ENCODE results near the gene ZNF428.
"Not testable (repeated sequence)": the region's sequence is repeated elsewhere in the genome, so short reads cannot be mapped to it uniquely, and the experiment has no call there.

Gene ZNF428

GRCh38 chr19:43595605-43595998, 23.8 kb downstream of the ZNF428 start:
- Histone ChIP-seq H3K9me3 (ENCODE audit: control insufficient read depth in 2 of 2, low read length in 2 of 2) (no peaks in the 10 kb centered on the region), H3K27me3 (ENCODE audit: control insufficient read depth in 2 of 2, insufficient read depth in 2 of 2, low read length in 2 of 2) (no peaks in the 10 kb centered on the region), H3K4me3 (ENCODE audit: low read length in 2 of 2) (peak overlapping the region; percentile 77 to 98), H3K4me1 (ENCODE audit: control insufficient read depth in 2 of 2, insufficient read depth in 2 of 2, low read length in 2 of 2) (peaks cover 22 to 30% of the 10 kb centered on the region in 2 donors), H3K36me3 (ENCODE audit: control insufficient read depth in 2 of 2, insufficient read depth in 2 of 2, low read length in 2 of 2) (peaks cover 11 to 31% of the 10 kb centered on the region in 2 donors), H3K9ac (ENCODE audit: low read depth in 1 of 2, low read length in 2 of 2) (peak overlapping the region; percentile 82 to 92), H3K27ac (ENCODE audit: low read depth in 2 of 2, low read length in 2 of 2) (peak overlapping the region; percentile 82 to 98)

- Histone ChIP-seq H3K27ac (ENCODE audit: low read depth in 2 of 2, low read length in 2 of 2) (peak overlapping the region; percentile 82 to 98), H3K9me3 (ENCODE audit: control insufficient read depth in 2 of 2, low read length in 2 of 2) (no peaks in the 10 kb centered on the region), H3K4me1 (ENCODE audit: control insufficient read depth in 2 of 2, insufficient read depth in 2 of 2, low read length in 2 of 2) (peaks cover 22 to 30% of the 10 kb centered on the region in 2 donors), H3K4me3 (ENCODE audit: low read length in 2 of 2) (peak overlapping the region; percentile 77 to 98), H3K9ac (ENCODE audit: low read depth in 1 of 2, low read length in 2 of 2) (peak overlapping the region; percentile 82 to 92), H3K27me3 (ENCODE audit: control insufficient read depth in 2 of 2, insufficient read depth in 2 of 2, low read length in 2 of 2) (no peaks in the 10 kb centered on the region), H3K36me3 (ENCODE audit: control insufficient read depth in 2 of 2, insufficient read depth in 2 of 2, low read length in 2 of 2) (peaks cover 8 to 33% of the 10 kb centered on the region in 2 donors)
Observed at GRCh38 chr19:43594710-43595604, 24.5 kb downstream of the ZNF428 start.

- peaks cover 3 to 27% of the 10 kb centered on the region in 2 donors for H3K36me3 ChIP-seq (ENCODE audit: control insufficient read depth in 2 of 2, insufficient read depth in 2 of 2, low read length in 2 of 2)
Observed at GRCh38 chr19:43594081-43594697, 25.2 kb downstream of the ZNF428 start.

GRCh38 chr19:43592800-43593350, 26.6 kb downstream of the ZNF428 start:
- H3K27ac ChIP-seq (ENCODE audit: low read depth in 2 of 2, low read length in 2 of 2), result no peak overlapping the region
- no peak overlapping the region for H3K4me3 ChIP-seq (ENCODE audit: low read length in 2 of 2)
- no peak overlapping the region for H3K9ac ChIP-seq (ENCODE audit: low read depth in 1 of 2, low read length in 2 of 2)
- no peaks in the 10 kb centered on the region for H3K9me3 ChIP-seq (ENCODE audit: control insufficient read depth in 2 of 2, low read length in 2 of 2)
- peaks cover 0 to 24% of the 10 kb centered on the region in 2 donors for H3K36me3 ChIP-seq (ENCODE audit: control insufficient read depth in 2 of 2, insufficient read depth in 2 of 2, low read length in 2 of 2)
- H3K4me1 ChIP-seq (ENCODE audit: control insufficient read depth in 2 of 2, insufficient read depth in 2 of 2, low read length in 2 of 2), result peaks cover 22 to 29% of the 10 kb centered on the region in 2 donors
- no peaks in the 10 kb centered on the region for H3K27me3 ChIP-seq (ENCODE audit: control insufficient read depth in 2 of 2, insufficient read depth in 2 of 2, low read length in 2 of 2)

More at GRCh38 chr19:43594081-43594697, 25.2 kb downstream of the ZNF428 start:
- Histone ChIP-seq H3K9ac (ENCODE audit: low read depth in 1 of 2, low read length in 2 of 2) (peak overlapping the region in 1 of 2 donors; percentile 92), H3K9me3 (ENCODE audit: control insufficient read depth in 2 of 2, low read length in 2 of 2) (no peaks in the 10 kb centered on the region), H3K4me1 (ENCODE audit: control insufficient read depth in 2 of 2, insufficient read depth in 2 of 2, low read length in 2 of 2) (peaks cover 22 to 30% of the 10 kb centered on the region in 2 donors), H3K27ac (ENCODE audit: low read depth in 2 of 2, low read length in 2 of 2) (no peak overlapping the region), H3K4me3 (ENCODE audit: low read length in 2 of 2) (peak overlapping the region in 1 of 2 donors; percentile 98), H3K27me3 (ENCODE audit: control insufficient read depth in 2 of 2, insufficient read depth in 2 of 2, low read length in 2 of 2) (no peaks in the 10 kb centered on the region)

- Histone ChIP-seq H3K36me3 (ENCODE audit: control insufficient read depth in 2 of 2, insufficient read depth in 2 of 2, low read length in 2 of 2) (peaks cover 0 to 24% of the 10 kb centered on the region in 2 donors), H3K4me3 (ENCODE audit: low read length in 2 of 2) (no peak overlapping the region)
Observed at GRCh38 chr19:43591904-43592772, 27.3 kb downstream of the ZNF428 start.

GRCh38 chr19:43589678-43590077, 29.8 kb downstream of the ZNF428 start:
- Histone ChIP-seq H3K36me3 (ENCODE audit: control insufficient read depth in 2 of 2, insufficient read depth in 2 of 2, low read length in 2 of 2) (peaks cover 0 to 24% of the 10 kb centered on the region in 2 donors), H3K27me3 (ENCODE audit: control insufficient read depth in 2 of 2, insufficient read depth in 2 of 2, low read length in 2 of 2) (no peaks in the 10 kb centered on the region), H3K9ac (ENCODE audit: low read depth in 1 of 2, low read length in 2 of 2) (no peak overlapping the region), H3K27ac (ENCODE audit: low read depth in 2 of 2, low read length in 2 of 2) (no peak overlapping the region), H3K4me3 (ENCODE audit: low read length in 2 of 2) (no peak overlapping the region), H3K9me3 (ENCODE audit: control insufficient read depth in 2 of 2, low read length in 2 of 2) (no peaks in the 10 kb centered on the region), H3K4me1 (ENCODE audit: control insufficient read depth in 2 of 2, insufficient read depth in 2 of 2, low read length in 2 of 2) (peaks cover 7% of the 10 kb centered on the region in 2 donors)

More at GRCh38 chr19:43591904-43592772, 27.3 kb downstream of the ZNF428 start:
- no peak overlapping the region for H3K9ac ChIP-seq (ENCODE audit: low read depth in 1 of 2, low read length in 2 of 2)
- H3K4me1 ChIP-seq (ENCODE audit: control insufficient read depth in 2 of 2, insufficient read depth in 2 of 2, low read length in 2 of 2), result peaks cover 14 to 22% of the 10 kb centered on the region in 2 donors
- H3K27me3 ChIP-seq (ENCODE audit: control insufficient read depth in 2 of 2, insufficient read depth in 2 of 2, low read length in 2 of 2), result no peaks in the 10 kb centered on the region
- no peak overlapping the region for H3K27ac ChIP-seq (ENCODE audit: low read depth in 2 of 2, low read length in 2 of 2)
- no peaks in the 10 kb centered on the region for H3K9me3 ChIP-seq (ENCODE audit: control insufficient read depth in 2 of 2, low read length in 2 of 2)

GRCh38 chr19:43589277-43589676, 30.2 kb downstream of the ZNF428 start:
- no peak overlapping the region for H3K4me3 ChIP-seq (ENCODE audit: low read length in 2 of 2)
- no peaks in the 10 kb centered on the region for H3K27me3 ChIP-seq (ENCODE audit: control insufficient read depth in 2 of 2, insufficient read depth in 2 of 2, low read length in 2 of 2)
- no peak overlapping the region for H3K27ac ChIP-seq (ENCODE audit: low read depth in 2 of 2, low read length in 2 of 2)
- no peaks in the 10 kb centered on the region for H3K9me3 ChIP-seq (ENCODE audit: control insufficient read depth in 2 of 2, low read length in 2 of 2)
- no peak overlapping the region for H3K9ac ChIP-seq (ENCODE audit: low read depth in 1 of 2, low read length in 2 of 2)
- peaks cover 0 to 24% of the 10 kb centered on the region in 2 donors for H3K36me3 ChIP-seq (ENCODE audit: control insufficient read depth in 2 of 2, insufficient read depth in 2 of 2, low read length in 2 of 2)
- peaks cover 4 to 5% of the 10 kb centered on the region in 2 donors for H3K4me1 ChIP-seq (ENCODE audit: control insufficient read depth in 2 of 2, insufficient read depth in 2 of 2, low read length in 2 of 2)

- not testable (repeated sequence) for H3K36me3 ChIP-seq (ENCODE audit: control insufficient read depth in 2 of 2, insufficient read depth in 2 of 2, low read length in 2 of 2); H3K27ac ChIP-seq (ENCODE audit: low read depth in 2 of 2, low read length in 2 of 2); H3K4me3 ChIP-seq (ENCODE audit: low read length in 2 of 2); H3K27me3 ChIP-seq (ENCODE audit: control insufficient read depth in 2 of 2, insufficient read depth in 2 of 2, low read length in 2 of 2); H3K4me1 ChIP-seq (ENCODE audit: control insufficient read depth in 2 of 2, insufficient read depth in 2 of 2, low read length in 2 of 2); H3K9me3 ChIP-seq (ENCODE audit: control insufficient read depth in 2 of 2, low read length in 2 of 2); H3K9ac ChIP-seq (ENCODE audit: low read depth in 1 of 2, low read length in 2 of 2)
Observed at GRCh38 chr19:43587029-43587428, 32.4 kb downstream of the ZNF428 start.

- Histone ChIP-seq H3K4me1 (ENCODE audit: control insufficient read depth in 2 of 2, insufficient read depth in 2 of 2, low read length in 2 of 2) (peaks cover 0 to 2% of the 10 kb centered on the region in 2 donors), H3K36me3 (ENCODE audit: control insufficient read depth in 2 of 2, insufficient read depth in 2 of 2, low read length in 2 of 2) (peaks cover 0 to 8% of the 10 kb centered on the region in 2 donors), H3K4me3 (ENCODE audit: low read length in 2 of 2) (no peak overlapping the region), H3K27ac (ENCODE audit: low read depth in 2 of 2, low read length in 2 of 2) (no peak overlapping the region), H3K9me3 (ENCODE audit: control insufficient read depth in 2 of 2, low read length in 2 of 2) (no peaks in the 10 kb centered on the region), H3K9ac (ENCODE audit: low read depth in 1 of 2, low read length in 2 of 2) (no peak overlapping the region), H3K27me3 (ENCODE audit: control insufficient read depth in 2 of 2, insufficient read depth in 2 of 2, low read length in 2 of 2) (no peaks in the 10 kb centered on the region)
Observed at GRCh38 chr19:43586346-43586745, 33.1 kb downstream of the ZNF428 start.

Measured in mucosa of rectum (tissue), 2 donors.